ENCODE data around the gene TSPAN9. TPM values are rescaled to one million over a fixed set of nuclear protein-coding genes. Genes with fewer than 3 reads are reported as not detected.

Gene TSPAN9
- total and polyA plus RNA-seq, 2 of the 4 experiments (the other 2 are of a cell fraction) = 17.7 to 39.1 TPM

- BruUV-seq (replicated peaks) = no TSS peak
Observed at GRCh38 chr12:3115078-3115477, 37.9 kb downstream of the TSPAN9 start.

More at GRCh38 chr12:3115078-3115477, 37.9 kb downstream of the TSPAN9 start:
- dilution Hi-C loops (cut with HindIII; ENCODE audit: low sequenced_read_pairs, unreplicated experiment) (no loop called here), in situ Hi-C loops (cut with MboI; ENCODE audit: low sequenced_read_pairs) (no loop called here), intact Hi-C loops (cut with micrococcal nuclease) (loop anchor here (5.0 kb wide), 1 partner anchor 38 kb away; the partner anchor contains the start of gene TSPAN9)
- no peak for DNase-seq
- peak overlapping the region; percentile 35 for H2BK5ac ChIP-seq (ENCODE audit: low read depth, low read length, poor library complexity, severe bottlenecking)
- peak overlapping the region; percentile 44; the same call in 1 of the 2 replicates for H2BK120ac ChIP-seq (ENCODE audit: low read depth, low read length)
- no peaks in the 10 kb centered on the region for H3K9me3 ChIP-seq (ENCODE audit: control insufficient read depth, insufficient read depth, low read length)
- peak overlapping the region; percentile 50; the same call in 1 of the 2 replicates for H3K14ac ChIP-seq (replicated peaks; ENCODE audit: low read depth, low read length)
- H4K5ac ChIP-seq (ENCODE audit: low read depth, low read length) = no peak overlapping the region
- CTCF ChIA-PET = no interaction called here
- H2BK15ac ChIP-seq (ENCODE audit: low read depth, low read length) = 0 out of 3 replicates have a peak overlapping the region, but pooled peaks have one; percentile 38
- H4K8ac ChIP-seq (ENCODE audit: low read depth in 2 of 2, low read length in 2 of 2) = no peak overlapping the region
- no peaks in the 10 kb centered on the region for H3K27me3 ChIP-seq (ENCODE audit: control insufficient read depth, insufficient read depth, low read length)
- H3K56ac ChIP-seq (ENCODE audit: extremely low read depth, insufficient read depth, low read length) = no peak overlapping the region
- peak overlapping the region; percentile 57; the same call in 1 of the 2 replicates for H2BK20ac ChIP-seq (ENCODE audit: low read depth, low read length)
- H3K4me3 ChIP-seq (ENCODE audit: insufficient read depth, low read depth, low read length) = no peak overlapping the region
- H4K91ac ChIP-seq (ENCODE audit: insufficient read depth, low read depth, low read length) = peak overlapping the region; percentile 59
- no peak overlapping the region for H3K4me2 ChIP-seq (ENCODE audit: low read depth, low read length)
- no peak overlapping the region for H2AFZ ChIP-seq (replicated peaks; ENCODE audit: low read length, poor library complexity)
- peaks cover 5 to 44% of the 10 kb centered on the region in 2 experiments; a peak in 3 of 4 replicates for H3K79me1 ChIP-seq (ENCODE audit: low read depth in 1 of 2, low read length in 2 of 2)
- peak overlapping the region; percentile 62 for H3K4ac ChIP-seq (ENCODE audit: low read depth, low read length)
- H3K23ac ChIP-seq (ENCODE audit: low read depth, low read length) = peak overlapping the region; percentile 82; the same call in 1 of the 2 replicates
- ATAC-seq (ENCODE audit: low read depth) = no peak
- WGBS, 2 experiments (ENCODE audit: extremely low coverage in 2 of 2, insufficient read length in 1 of 2) = no CpG with 5 or more reads among the region's 3 CpGs
- peaks cover 29% of the 10 kb centered on the region for H3K4me1 ChIP-seq (ENCODE audit: control insufficient read depth, insufficient read depth, low read length)
- H3K27ac ChIP-seq (ENCODE audit: insufficient read depth, low read length) = no peak overlapping the region
- POLR2A ChIA-PET (ENCODE audit: unreplicated experiment) = no interaction called here
- TF ChIP-seq BHLHE40 (IDR thresholded peaks at IDR 0.05; ENCODE audit: low read depth, low read length) = no peak
- TF ChIP-seq RFX5 (IDR thresholded peaks at IDR 0.05; ENCODE audit: low read depth, low read length) = no peak
- no peak for TF ChIP-seq MAFK (IDR thresholded peaks at IDR 0.05; ENCODE audit: low read depth, low read length)
- TF ChIP-seq USF2 (IDR thresholded peaks at IDR 0.05; ENCODE audit: low read depth, low read length) = no peak
- no peak for TF ChIP-seq NFE2L2 (IDR thresholded peaks at IDR 0.05; ENCODE audit: low read depth, low read length)
- 0 out of 2 replicates have a peak, but pooled peaks cover 2% of the 10 kb centered on the region for H3K36me3 ChIP-seq (ENCODE audit: control insufficient read depth, insufficient read depth, low read length)
- H3K18ac ChIP-seq (ENCODE audit: low read depth, low read length) = peak overlapping the region; percentile 57; the same call in 1 of the 2 replicates
- peaks cover 11% of the 10 kb centered on the region; the same call in 1 of the 2 replicates for H4K20me1 ChIP-seq (ENCODE audit: insufficient read depth, low read length)
- peaks cover 15% of the 10 kb centered on the region for H3K9me1 ChIP-seq (ENCODE audit: insufficient read depth, low read length)
- H2AK5ac ChIP-seq (ENCODE audit: low read depth, low read length) = peak overlapping the region; percentile 17
- no peak overlapping the region for H3K9ac ChIP-seq (ENCODE audit: low read depth, low read length)
- H2AK9ac ChIP-seq (replicated peaks; ENCODE audit: low read depth, low read length, poor library complexity) = no peak overlapping the region
